Measurements from ENCODE around the gene DOCK2.

Gene DOCK2

GRCh38 chr5:169694091-169694625 is 57.1 kb downstream of the DOCK2 start:
- no peak for DNase-seq

DNA sequence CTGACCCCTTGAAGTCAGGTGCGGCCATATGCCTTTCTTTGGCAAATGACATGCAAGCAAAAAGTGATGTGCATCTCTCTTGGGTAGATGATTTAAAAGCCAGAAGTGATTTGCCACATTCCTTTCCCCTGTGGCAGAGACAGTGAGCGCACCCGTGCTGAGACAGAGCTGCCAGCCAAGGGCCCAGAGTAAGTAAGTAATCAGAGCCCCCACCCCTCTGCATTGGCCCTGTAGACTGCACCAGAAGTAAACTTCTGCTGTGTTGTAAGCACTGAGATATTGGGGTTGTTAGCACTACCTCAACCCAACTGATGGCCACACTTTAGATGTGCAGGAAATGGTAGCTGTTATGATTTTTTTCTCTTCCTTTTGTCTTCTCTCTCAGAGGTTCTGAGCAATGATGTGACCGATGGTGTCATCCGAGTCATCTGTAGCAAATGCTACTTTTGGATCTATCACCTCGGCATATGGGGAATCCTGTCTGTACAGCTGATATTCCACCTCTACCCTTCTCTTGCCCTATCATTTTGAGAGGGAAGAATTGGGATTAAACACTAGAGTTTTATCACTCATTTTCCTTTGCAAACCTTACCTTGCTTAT is 58.0 kb downstream of the DOCK2 start:
- DNase-seq, result no peak

GRCh38 chr5:169695919-169696490 is 58.9 kb downstream of the DOCK2 start:
- no peak for DNase-seq

DNA sequence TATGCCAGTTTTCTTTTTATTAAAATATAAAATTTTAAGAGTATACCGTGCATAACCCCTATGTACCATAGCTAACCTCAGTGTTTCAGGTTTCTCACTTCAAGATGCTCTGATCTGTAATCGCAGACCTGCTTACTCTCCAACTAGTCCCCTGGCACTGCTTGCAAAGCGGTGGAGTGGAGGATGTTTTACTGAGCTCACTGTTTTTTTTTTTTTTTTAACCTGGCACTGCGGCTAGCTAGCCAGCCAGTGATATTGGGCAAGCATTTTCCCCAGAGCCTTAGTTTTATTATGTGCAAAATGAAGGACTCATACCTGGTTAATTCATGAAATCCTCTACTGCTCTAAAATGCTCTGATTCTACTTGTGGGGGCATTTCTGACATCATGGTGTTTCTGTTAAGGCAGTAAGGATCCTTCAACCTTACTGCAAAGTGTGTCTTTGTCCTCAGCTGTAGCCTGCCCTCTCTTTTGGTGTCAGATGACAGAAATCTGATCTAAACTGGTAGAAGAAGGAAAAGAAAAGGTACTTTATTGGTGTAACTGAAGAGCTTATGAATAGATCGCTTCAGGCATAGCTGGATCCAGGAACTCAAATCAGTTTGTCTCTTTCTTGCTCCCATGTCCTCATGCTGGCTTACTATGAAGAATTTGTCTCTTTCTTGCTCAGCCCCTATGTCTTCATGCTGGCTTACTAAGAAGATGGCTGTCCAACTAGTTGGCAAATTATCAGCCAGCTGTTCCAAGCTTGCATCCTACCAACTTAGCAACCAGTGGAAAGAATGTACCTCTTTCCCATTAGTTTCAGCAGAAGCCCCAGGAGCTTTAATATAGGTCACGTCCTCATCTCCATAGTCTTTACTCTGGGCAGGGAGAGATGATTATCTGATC is 59.8 kb downstream of the DOCK2 start:
- no peak for DNase-seq

GRCh38 chr5:169697511-169697890 is 60.4 kb downstream of the DOCK2 start:
- DNase-seq, result no peak

- DNase-seq, result no peak
Observed at GRCh38 chr5:169697976-169698375, 60.9 kb downstream of the DOCK2 start.

- DNase-seq, result no peak
Observed at GRCh38 chr5:169700611-169701010, 63.5 kb downstream of the DOCK2 start.

- DNase-seq, result peak in 2 of 3 donors; percentile 8 to 27
Observed at GRCh38 chr5:169701910-169702451, 64.9 kb downstream of the DOCK2 start.

DNA sequence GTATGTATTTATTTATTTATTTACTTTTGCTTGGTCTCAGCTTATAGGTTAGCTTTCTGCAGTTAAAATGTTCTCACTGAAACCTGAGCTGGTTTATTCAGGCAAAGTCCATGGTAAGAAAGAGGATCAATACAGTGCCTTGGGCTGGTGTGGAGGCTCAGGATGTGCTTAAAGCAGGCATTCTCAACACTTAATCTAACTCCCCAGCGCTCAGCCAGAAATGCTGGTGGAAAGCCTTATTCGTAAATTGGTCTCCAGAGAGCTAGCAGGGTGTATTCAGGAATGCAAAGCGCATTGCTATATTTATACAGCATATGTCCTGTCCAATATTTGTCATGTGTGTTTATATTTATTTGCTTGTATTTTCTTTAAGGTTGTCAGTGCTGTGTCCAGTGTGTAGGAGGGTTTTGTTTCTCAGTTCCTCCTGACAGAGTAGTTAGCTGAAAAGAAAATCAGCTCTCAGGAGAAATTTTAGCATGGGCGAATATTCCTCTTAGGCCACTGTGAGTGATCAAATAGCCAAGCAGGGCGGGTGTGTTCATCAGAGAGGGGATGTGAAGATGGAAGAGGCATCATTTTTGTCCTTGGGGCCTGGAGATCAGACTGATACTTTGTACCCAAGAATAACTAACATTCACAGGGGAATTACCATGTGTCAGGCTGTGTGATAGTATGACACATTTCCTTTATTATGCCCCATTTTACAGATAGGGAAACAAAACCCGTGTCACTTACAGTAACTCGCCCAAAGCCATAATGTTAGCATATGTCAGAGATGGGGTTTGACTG is 65.8 kb downstream of the DOCK2 start:
- DNase-seq, result peak; percentile 36 to 70 (median 42)

GRCh38 chr5:169703813-169704212 is 66.7 kb downstream of the DOCK2 start:
- DNase-seq, result peak; percentile 25 to 66 (median 51)

GRCh38 chr5:169705322-169705721 is 68.2 kb downstream of the DOCK2 start:
- no peak for DNase-seq

GRCh38 chr5:169706071-169706470 is 69.0 kb downstream of the DOCK2 start:
- DNase-seq, result no peak

DNA sequence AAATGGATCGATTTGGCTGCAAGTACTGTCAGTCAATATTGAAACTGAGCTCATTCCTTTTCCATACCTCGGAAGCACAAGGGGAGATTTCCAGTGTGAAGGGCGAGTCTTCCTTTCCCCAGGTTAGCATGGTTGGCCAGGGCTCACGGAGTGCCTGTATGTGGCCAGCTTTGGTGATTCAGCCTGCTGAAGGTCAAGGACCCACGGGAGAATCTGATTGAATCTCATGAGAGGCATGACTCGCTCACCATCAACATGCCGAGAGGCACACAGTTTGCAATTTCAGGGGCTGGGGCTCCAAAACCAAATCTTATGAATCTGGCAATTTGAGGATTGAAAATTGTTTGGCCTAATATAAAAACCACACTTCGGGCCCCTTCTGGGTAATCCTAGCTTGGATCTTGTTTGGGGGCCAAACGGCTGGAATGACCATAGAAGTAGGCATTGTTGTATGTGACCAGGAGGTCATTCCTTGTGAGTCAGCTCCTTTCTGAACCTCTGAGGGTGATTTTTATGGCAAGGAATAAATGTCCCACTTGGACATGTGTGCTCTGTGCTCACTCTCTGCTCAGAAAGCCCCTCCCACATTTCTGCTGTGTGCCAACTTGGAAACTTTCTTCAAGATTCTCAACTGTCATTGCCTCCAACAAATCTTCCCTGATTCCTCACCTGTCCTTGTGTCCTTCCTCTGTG is 69.8 kb downstream of the DOCK2 start:
- no peak for DNase-seq

- DNase-seq, result no peak
Observed at GRCh38 chr5:169707686-169708085, 70.6 kb downstream of the DOCK2 start.

DNA sequence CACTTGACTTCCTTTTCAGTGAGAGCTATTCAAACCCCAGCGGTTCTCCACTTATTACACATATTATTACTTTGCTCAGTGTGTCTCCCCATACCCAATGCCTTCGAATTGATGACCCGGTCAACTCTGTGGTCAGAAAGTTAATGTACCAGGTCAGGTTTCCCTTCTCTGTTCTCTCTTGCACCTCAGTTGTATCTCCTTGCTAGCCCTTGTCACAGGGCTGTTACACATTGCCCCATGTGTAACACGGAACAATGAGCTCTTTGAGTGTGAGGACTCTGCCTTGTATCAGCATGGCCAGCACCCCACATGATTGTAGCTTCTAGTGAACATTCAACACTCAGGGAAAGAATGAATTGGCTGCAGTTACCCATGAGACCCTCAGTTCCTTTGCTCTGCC is 73.6 kb downstream of the DOCK2 start:
- DNase-seq, result no peak

DNA sequence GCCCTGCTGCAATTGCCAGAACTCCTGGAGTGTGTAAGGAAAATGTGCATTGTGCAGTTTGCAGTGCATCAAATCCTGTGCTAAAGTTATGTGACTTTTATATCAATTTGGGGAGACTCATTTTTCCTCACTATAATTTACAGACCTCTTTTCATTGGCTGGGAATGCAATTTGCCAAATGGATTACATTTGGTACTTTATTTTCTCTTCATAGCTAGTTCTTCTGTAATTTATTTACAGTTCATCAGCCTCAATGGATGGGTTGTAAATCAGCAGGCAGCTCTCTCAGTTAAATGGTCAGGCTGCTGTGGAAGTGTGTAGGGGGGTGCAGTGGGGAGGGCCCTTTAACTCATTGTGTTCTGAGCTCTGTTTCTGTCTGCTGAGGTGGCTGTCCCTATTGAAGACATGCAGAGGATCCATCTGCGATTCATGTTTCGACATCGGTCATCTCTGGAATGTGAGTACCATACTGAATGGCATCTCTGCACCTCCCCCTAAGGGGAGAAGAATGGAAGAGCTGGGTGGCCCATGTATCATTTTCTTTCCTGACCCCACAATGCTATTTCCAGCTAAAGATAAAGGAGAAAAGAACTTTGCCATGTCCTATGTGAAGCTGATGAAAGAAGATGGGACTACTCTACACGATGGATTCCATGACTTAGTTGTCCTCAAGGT is 74.6 kb downstream of the DOCK2 start:
- no peak for DNase-seq

DNA sequence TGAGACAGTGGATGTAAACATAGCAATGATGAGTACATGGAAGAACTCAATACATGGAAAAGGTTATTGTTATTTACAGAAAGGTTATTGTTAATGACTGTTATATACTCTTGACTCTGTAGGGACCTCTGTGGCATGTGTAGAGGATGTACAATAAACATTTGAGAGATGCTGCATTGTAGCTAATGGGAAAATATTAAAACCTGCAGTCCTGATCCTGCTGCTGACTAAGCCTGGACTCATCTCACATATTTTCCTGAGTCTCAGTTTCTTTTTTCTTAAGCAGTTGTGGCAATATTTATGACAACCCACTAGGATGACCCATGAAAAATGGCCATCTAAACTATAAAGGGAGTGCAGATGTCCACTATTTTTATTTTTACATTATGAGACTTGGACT is 75.4 kb downstream of the DOCK2 start:
- no peak for DNase-seq

DNA sequence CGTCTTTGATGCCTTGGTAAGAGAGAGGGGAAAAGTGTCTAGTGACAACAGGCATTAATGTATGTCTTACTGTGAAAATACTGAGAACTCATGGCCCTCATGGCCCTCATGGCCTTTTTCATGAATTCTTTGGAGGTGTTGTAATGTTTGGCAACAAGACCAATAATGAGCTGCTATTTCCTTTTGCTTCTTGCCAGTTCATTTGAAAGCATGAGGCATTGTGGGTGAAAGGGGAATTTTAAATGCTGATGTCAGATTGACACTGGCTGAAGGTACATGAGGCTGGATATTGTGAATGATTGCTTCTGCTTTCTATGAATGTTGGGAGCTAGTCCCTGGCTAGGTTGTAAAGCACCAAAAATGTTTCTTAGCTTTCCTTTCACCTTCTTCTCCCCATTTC is 79.2 kb downstream of the DOCK2 start:
- DNase-seq, result peak; percentile 63 to 80 (median 70)

- DNase-seq, result peak; percentile 77 to 91 (median 84)
Observed at GRCh38 chr5:169717288-169717687, 80.2 kb downstream of the DOCK2 start.

DNA sequence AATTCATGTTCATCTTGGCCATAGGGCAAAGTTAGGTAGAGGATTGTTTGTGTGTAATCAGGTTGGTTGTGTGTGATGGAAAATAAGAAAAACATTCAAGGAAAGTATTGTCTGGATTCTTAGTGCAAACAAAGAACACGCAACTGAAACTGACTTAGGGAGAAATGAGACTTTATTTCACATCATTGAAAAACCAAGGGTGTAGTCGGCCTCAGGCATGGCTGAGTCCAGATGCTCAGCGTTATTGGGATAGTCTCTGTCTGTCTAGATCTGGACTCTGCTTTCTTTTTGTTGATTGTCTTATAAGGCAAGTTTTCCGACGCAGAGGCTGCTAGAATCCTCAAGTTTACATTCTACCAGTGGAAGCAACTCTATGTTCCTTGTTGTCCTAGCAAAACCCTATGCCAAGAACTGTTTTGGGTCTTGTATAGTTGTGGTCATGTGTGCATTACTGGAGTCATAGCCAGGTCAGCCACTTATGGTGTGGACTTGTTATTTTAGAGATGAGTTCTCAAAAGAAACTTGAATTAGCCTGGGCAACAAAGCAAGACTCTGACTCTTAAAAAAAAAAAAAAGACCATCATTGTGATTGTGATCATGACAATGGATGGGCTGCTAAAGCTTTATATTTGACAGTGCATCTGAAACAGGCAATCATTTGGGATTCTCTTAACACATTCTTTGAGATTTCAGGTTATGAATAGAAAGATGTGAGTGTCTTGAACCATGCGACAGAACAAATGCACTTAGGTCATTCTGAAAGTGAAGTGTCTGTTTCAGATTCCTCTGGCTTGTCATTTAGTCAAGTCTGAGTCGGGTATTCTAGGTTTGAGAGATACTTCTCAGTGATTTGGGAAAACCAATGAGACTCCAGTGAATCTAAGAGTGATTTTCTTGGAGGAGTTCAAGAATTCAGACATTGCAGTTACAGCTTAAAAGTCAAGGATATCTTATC is 82.6 kb downstream of the DOCK2 start:
- no peak for DNase-seq
